ENCODE results near the gene ASB9.
"Not testable (repeated sequence)": the region's sequence is repeated elsewhere in the genome, so short reads cannot be mapped to it uniquely, and the experiment has no call there.

ASB9 gene

DNA sequence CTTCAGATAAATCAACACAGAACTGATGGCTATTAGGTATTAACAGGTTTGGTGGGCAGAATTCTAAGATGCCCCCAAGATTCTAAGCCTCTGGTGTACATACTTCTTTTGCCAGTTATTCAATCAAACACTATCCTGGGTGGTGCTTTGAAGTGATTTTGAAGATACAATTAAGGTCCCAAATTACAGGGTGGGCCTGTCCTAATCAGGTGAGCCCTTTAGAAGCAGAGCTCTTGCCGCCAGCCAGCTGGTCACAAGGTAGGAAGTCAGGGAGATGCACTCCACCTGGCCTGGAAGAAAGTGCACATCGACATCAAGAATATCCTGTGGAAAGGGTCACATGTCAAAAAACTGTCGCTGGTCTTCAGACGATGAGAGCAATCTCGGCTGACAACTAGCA, 29.5 kb downstream of the ASB9 start:
- no peak for DNase-seq

DNA sequence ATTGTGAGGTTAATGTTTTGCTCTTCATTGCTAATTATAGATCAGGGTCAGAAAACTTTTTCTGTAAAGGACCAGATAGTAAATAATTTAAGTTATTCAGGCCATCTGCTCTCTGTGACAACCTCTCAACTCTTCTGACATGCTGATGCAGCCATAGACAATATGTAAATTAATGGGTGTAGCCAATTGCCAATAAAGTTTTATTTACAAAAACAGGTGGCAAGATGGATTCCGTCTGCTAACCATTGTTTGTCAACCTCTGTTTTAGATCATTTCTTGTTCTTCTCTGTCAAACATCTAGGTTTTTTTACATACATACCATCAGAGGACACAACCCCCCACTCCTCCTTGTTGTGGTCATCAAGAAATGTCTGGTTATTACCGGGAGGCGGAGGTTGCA, 33.7 kb downstream of the ASB9 start:
- no peak for DNase-seq

DNA sequence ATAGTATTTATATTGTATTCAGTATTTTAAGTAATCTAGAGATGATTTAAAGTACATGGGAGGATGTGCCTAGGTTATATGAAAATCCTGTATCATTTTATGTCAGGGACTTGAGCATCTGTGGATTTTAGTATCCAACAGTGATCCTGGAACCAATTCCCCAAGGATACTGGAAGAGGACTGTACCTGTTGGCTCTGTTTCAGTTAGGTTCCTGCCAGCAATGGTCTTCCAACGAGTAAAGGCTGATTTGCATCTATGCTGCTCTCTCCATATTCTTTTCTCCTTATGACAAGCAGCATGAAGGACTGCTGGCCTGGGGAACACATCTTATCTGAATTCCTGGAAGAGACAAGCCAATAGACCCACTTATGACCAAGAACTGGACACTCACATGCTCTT, 34.9 kb downstream of the ASB9 start:
- DNase-seq: no peak

DNA sequence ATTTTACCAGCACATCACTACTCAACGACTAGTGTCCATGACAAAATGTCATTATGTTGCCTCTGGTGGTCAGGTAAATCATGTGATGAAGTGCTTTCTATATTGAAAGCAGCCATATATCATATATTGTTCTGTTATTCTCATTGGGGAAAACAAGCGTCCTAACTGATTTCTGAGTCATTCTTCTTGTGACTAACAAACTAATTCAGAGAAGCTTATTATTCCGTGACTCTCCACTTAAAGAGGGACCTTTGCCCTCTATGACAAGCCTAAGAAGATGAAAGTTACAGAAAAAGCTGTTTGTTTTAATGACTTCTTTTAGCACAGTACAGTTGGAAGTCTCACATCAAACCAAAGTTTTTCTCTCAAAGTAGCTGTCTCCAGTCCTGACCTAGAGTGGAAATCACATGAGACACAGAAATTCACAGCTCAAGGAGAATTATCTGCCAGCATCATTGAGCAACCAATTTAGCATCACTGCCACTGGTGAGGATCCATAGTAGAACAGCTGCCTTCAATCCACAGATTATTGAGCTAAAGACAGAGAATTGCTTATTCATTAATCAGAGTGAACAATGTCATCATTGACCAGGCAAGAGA, 36.4 kb downstream of the ASB9 start:
- DNase-seq: no peak

DNA sequence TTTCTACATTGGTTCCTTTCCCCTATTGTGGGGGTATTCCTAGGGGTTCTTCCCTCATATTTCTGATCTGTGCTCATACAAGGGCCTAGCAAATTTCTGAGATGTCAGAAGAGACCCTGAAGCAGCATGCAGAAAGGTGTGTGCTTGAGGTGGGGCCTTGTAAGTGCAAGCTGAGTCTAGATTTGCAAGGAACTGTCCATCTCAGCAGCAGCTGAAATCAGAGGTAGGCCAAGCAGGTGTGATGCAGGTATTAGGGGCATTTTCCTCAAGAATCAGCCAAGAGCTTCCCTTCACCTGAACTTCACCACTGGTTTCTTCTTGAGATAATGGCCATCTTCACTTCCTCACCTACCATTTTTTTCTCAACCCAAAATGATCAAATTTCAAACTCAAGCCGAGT, 45.1 kb downstream of the ASB9 start:
- no peak for DNase-seq

DNA sequence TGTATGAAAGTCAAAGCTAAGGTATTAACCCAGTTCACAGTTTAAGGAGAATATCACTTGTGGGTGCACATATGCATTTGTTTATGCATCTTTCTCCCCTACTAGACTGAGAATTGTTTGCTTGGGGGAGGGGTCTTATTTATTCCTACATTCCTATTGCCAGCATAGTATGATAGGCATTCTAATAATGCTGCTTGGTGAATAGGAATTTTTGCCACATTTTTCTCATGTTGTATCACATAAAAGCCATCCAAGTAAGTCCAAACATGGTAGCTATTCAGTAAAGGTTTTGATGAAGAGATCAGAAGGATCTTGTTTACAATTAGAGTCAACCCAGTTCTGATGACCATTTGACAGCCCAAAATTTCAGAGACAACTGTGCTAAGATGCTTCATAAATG, 48.6 kb downstream of the ASB9 start:
- no peak for DNase-seq

DNA sequence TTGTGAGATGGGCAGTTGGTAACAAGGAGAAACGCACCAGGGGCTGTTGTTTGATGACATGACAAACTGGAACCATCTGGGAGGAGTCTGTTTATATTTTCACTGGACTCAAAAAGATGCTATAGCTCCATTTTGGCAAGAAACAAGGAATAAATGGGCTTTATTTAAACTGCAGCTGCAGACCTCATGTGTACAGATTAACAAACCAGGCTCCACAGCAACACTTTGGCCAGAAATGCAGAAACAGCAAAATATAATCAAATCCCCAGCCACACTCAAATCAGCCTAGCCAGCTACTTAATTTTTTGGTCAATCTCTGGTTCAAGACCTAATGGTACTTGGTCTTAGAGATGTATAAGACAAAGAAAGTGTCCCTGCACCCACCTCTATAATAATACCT, 52.7 kb downstream of the ASB9 start:
- no peak for DNase-seq

DNA sequence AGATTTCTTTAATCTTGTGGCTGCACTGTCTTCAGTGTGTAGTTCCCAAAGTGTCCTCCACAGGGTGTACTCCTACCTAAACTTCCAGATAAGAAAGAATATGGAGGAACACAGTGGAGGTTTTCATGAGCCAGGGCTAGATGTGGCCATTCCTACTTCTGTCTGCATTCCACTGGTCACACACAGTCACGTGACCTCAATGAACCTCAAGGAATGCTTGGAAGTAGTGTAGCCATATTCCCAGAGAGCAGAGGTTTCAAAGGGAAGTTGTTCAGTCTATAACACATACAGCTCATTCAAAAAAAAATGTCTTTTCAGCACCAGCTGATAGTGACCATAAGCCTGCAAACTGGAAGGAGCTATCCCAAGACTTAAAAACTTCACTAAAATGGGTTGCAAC, 53.6 kb downstream of the ASB9 start:
- DNase-seq: no peak

DNA sequence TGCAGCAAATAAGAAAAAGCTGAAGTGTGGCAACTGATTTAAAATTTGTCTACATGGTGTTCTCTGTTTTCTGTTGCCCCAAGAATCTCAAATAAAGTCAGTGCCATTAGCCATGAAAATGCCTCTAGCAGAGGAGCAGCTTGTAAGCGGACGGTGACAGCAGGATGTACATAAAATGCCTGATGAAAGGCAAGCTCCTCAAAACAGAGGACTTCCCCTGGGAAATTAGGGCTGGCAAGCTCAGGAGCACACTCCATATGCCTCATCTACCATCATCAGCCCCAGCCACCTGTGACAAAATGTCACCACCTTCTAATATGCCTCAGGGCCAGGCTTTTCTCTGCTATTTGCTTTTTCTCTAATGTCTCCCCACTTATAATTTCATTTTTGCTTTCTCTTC, 54.5 kb downstream of the ASB9 start:
- DNase-seq: no peak

DNA sequence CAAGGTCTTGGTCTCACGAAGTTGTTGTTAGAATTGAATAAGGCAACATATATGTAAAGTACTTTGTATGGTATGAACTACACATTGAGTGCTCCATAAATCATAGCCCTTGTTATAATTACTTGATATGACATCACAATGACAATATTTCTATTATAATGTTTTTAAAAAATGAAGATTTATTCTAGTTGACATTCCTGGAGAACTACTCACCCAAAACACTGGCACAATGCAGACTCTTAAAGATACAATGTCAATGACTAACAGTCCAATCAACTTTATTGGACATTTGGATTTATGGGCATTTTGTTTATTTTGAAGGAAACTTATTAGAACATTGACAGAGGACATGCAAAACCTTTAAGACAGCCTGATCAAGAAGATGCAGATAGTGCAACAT, 55.3 kb downstream of the ASB9 start:
- DNase-seq: no peak

DNA sequence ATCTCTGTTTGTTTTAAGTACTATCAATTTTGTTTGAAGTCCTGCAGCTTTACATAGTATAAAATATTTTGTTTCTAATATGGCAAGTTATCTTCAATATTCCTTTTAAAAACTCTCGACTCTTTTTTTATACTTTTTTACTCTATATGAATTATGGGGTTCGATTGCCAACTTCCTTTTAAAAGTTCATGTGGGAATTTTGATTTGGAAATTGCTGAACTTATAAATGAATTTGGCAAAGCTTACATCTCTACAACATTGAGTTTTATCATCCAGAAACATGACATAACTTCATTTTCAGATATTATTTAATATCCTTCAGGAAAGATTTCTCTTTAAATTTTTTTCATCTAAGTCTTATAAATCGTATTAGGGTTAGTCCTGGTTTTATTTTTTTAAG, 60.8 kb downstream of the ASB9 start:
- DNase-seq: no peak

DNA sequence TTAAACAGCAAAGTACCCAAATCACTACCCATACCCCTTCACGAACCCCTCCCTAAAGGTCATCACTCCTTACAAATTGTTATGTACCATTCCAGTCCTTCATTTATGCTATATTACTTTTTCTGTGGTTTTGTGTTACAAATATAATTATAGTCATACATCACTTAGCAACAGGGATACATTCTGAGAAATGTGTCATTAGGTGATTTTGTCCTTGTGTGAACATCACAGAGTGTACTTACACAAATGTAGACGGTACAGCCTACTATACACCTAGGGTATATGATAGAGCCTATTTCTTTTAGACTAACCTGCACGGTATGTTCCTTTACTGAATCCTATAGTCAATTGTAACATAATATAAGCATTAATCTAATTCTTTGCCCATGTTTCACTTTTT, 61.9 kb downstream of the ASB9 start:
- DNase-seq: no peak

DNA sequence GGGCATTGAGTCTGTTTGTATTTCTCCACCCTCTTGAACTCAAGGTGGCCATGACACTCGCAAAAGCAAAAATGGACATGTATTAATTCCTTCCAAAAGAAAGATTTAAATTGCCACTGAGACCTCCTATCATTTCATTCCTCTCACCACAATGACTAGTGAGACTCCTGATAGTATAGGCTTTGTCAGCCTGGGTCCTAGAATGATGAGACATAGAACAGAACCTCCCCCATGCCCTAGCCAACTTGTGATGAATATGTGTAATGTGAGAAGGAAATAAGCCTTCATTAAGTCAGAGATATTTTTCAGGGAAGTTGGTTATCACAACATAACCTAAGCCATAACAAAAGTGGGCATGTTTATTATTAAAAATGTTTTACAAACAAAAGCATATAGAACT, 62.5 kb downstream of the ASB9 start:
- no peak for DNase-seq

DNA sequence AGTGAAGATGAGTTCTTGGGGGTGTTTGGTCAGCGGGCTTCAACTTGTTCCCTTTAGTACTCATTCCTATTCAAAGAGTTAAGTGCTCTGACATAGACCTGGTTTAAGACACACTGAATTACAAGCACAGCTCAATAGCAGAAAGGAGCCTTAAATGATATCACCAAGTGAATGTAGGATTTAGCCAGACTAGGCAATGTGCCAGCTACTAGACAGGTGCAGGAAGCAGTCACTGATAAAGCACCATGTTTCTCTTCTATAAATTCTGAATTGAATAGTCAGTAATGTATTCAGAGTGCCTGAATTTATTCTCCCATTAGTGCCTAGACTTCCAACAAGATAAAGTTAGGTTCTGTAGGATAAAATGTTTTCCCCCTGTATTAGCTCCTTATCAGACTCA, 63.6 kb downstream of the ASB9 start:
- DNase-seq: no peak

DNA sequence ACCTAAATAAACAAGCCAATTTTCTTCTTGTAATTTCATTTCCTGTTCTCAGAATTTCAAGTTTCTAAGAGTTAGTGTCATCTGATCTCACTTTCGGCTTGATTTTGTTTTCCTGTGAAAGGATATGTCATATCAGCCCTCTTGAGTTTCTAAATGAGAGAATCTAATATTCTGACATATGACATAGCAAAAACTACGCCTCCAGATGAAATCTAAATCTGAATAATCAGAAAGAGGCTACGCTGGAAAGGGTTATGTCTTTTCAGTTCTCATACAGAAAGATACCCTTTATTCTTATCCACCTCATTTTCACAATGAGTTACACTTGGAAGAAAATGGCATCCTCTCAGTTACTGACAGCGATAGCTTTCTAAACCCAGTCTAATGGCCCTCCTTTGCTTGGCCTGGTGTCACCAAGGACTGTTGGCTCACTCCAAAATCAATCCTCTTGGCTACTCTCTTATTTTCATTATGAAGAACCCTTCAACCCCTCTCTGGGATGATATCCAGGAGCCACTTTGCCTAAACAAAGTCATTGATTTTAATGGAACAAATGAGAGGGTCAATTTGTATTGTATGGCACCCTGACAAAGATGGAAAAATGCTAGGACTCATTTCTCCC, 65.6 kb downstream of the ASB9 start:
- DNase-seq: no peak

DNA sequence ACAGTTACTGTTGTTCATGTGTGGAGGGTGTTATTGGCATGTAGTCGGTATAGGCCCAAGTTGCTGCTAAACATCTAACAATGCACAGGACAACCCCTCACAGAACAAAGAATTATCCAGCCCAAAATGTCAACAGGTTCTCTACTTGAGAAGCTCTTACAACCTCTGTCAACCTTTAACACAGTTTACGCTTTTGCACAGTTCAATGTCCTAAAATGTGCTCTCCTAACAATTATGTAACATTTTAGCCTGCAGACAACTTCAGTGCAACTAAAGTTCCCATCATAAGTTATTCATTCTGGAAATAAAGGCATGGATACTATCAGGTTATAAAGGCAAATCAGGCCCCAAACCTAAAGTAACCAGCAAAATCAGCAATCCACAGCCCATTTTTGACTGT, 66.2 kb downstream of the ASB9 start:
- DNase-seq: no peak

DNA sequence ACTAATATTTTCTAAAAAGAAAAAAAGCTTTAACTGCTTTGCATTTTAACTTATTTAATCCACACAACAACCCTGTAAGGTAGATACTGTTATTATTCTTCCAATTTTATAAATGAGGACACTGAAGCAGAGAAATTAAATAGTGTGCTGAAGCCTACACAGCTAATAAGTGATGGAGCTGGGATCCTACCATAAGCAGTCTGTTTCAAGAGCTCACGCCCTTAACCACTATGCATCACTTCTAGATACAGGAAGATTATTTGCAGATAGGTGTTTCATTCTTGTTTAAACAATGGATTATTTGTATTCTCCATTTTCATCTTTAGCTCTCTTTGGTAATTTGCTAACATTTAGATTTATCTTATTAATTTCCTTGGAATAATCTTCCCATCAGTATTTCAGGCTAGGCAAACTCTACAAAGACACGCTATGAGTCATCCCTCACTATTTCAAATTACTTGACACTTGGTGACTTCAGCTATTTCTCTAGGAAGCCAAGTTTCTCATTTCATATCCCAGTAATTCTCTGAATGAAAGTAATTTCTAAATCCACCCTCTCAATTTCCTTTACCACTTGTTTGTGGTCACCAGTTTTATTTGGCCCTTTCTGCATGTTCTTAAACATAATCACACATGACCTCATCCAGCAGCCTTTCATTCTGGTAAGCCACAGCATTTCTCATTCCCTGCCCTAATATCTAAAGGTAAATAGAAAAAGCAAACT, 67.3 kb downstream of the ASB9 start:
- DNase-seq: no peak

DNA sequence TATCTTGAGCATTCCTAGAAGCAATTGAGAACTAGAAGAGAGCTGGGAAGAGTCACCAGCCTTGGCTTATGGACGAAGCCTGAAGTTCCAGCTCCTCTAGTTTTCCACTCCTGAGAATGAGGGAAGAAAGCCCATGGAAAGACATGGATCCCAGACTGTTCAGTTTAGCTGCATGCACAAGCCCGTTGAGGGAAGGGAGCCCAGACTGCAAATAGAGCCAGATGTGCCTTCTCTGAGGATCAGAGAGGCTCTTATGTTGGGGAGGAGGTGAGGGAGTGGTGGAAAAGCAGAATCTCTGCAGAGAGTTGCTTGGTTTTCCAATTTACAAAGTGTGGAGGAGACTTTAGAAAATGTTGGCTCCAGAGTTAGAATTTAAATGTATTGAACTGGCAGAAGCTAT, 69.0 kb downstream of the ASB9 start:
- DNase-seq: no peak

DNA sequence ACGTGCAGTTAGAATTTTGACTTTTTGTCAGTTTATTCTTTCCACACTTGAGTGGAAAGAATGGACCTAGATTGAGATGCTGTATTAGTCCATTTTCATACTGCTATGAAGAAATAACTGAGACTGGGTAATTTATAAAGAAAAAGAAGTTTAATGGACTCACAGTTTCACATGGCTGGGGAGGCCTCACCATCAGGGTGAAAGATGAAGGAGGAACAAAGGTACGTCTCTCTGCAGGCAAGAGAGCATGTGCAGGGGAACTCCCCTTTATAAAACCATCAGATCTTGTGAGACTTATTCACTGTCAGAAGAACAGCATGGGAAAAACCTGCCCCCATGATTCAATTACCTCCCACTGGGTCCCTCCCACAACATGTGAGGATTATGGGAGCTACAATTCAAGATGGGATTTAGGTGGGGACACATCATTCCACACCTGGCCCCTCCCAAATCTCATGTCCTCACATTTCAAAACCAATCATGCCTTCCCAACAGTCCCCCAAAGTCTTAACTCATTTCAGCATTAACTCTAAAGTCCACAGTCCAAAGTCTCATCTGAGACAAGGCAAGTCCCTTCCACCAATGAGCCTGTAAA, 71.2 kb downstream of the ASB9 start:
- not testable (repeated sequence) for DNase-seq

DNA sequence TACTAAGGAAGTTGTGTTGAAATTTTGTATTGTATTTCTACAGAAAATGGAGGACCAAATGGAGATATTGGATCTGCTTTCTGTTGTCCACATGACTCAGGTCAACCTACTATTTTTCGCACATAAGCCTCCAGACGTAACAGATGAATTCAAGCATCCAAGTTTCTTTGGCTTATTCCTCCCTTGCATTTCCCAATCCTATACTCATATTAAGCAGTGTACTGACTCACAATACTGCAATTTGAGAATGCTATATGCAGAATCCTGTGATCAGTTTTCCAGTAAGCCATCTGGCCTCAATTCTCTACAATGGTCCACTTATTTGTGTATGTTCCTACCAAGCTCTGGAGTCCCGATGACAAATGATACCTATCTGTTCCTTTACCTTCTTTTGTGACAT, 75.7 kb downstream of the ASB9 start:
- no peak for DNase-seq
